Esophagus muscularis mucosa (tissue), 3 donors: ENCODE results near the gene HDAC4.

Experiments used
- POLR2A ChIP-seq: fragments of 450-650 bp; IDR thresholded peaks from one replicate; pipeline ENCODE4 v1.6.1; 2017; ENCODE audit warnings: antibody characterized with exemption, moderate library complexity, mild to moderate bottlenecking, low read depth
- POLR2AphosphoS5 ChIP-seq, 2 donors: sonication (generic); formaldehyde crosslinking; IDR thresholded peaks; one replicate each; pipeline ENCODE4 v1.6.1; 2017; ENCODE audit warnings: antibody characterized with exemption in 2 of 2
- TF ChIP-seq, protein P1 (sequence below), 3 experiments: fragments of 200-600 bp in 2 of 3; fragments of 450-650 bp in 1 of 3; sonication (generic) in 2 of 3; IDR thresholded peaks; one replicate each; pipeline ENCODE4 v1.5.1; 2017 to 2019; ENCODE audit warnings: antibody characterized with exemption in 3 of 3, mild to moderate bottlenecking in 2 of 3, moderate library complexity in 1 of 3

DNA sequence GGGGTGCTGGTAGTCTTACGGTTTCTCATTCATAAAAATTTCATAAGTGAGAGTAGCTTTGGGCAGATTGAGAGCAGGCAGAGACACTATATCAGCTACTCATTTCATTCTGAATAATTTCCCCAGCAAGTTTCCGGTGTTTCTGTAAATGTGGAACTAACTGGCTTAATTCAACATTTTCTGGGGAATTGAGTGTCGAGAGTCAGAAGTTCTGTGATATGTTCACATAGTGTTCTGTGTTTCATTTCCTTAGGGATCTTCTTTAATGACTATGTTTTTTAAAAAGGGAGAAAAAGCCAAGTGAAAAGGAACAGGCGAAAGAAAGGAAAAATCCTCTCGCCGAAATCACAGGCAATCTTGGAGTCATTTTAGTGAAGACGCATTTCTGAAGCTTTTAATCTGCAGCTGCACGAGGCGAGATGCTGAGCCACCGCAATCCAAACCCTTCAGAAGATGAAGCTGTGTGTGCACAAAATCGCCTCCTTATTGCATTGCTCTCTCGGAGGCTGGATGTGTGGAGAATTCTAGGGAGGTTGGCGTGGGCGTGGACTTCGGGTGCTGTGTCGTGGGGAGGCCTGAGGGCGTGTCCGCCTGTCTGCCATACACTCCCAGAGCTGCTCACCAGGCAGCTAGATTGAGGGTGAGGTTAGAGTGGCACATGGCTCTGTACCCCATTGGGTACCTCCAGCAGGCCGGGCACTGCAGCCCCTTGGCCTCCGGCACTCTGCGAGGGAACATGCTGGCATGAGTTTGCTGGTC, 38.4 kb upstream of the HDAC4 start:
- TF ChIP-seq, protein P1, sequence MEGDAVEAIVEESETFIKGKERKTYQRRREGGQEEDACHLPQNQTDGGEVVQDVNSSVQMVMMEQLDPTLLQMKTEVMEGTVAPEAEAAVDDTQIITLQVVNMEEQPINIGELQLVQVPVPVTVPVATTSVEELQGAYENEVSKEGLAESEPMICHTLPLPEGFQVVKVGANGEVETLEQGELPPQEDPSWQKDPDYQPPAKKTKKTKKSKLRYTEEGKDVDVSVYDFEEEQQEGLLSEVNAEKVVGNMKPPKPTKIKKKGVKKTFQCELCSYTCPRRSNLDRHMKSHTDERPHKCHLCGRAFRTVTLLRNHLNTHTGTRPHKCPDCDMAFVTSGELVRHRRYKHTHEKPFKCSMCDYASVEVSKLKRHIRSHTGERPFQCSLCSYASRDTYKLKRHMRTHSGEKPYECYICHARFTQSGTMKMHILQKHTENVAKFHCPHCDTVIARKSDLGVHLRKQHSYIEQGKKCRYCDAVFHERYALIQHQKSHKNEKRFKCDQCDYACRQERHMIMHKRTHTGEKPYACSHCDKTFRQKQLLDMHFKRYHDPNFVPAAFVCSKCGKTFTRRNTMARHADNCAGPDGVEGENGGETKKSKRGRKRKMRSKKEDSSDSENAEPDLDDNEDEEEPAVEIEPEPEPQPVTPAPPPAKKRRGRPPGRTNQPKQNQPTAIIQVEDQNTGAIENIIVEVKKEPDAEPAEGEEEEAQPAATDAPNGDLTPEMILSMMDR (IDR thresholded peaks at IDR 0.05) = no peak
- TF ChIP-seq POLR2AphosphoS5 (IDR thresholded peaks at IDR 0.05) (no peak), POLR2A (no peak)
